Ovary (tissue), 3 donors: ENCODE data around the gene LILRA6.

Experiments used
- EP300 ChIP-seq: sonication (generic); formaldehyde crosslinking; IDR thresholded peaks from one replicate; pipeline ENCODE4 v1.6.1; 2017; ENCODE audit warnings: antibody characterized with exemption
- POLR2A ChIP-seq: fragments of 450-650 bp; IDR thresholded peaks from one replicate; pipeline ENCODE4 v1.6.1; 2017; ENCODE audit warnings: antibody characterized with exemption, mild to moderate bottlenecking, moderate library complexity
- TF ChIP-seq, protein P1 (sequence below), 3 donors: fragments of 450-650 bp in 2 of 3; fragments of 200-600 bp in 1 of 3; IDR thresholded peaks; one replicate each; pipeline versions ENCODE4 v1.5.1 to v1.8.0; 2016 to 2022; ENCODE audit warnings: antibody characterized with exemption in 3 of 3, mild to moderate bottlenecking in 1 of 3
- donor health status: DM: no; HTN: no; CAD: no.

DNA sequence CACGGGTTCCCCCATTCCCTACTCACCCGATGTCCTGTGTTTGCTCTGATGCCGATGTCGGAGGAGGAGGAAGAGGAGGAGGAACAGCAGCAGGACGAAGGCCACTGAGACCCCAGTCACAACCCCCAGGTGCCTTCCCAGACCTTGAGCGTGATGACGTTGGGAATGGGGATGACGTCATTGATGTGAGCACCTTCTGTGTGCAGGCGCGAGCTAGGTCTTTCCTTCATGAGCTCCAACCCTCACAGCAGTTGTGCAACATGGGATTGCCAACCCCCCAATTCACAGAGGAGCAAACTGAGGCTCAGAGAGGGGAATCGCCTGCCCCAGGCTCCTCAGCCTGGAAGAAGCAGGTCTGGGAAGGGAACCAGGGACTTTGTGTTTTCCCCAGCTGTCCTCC is 10.3 kb upstream of the LILRA6 start:
- TF ChIP-seq, protein P1, sequence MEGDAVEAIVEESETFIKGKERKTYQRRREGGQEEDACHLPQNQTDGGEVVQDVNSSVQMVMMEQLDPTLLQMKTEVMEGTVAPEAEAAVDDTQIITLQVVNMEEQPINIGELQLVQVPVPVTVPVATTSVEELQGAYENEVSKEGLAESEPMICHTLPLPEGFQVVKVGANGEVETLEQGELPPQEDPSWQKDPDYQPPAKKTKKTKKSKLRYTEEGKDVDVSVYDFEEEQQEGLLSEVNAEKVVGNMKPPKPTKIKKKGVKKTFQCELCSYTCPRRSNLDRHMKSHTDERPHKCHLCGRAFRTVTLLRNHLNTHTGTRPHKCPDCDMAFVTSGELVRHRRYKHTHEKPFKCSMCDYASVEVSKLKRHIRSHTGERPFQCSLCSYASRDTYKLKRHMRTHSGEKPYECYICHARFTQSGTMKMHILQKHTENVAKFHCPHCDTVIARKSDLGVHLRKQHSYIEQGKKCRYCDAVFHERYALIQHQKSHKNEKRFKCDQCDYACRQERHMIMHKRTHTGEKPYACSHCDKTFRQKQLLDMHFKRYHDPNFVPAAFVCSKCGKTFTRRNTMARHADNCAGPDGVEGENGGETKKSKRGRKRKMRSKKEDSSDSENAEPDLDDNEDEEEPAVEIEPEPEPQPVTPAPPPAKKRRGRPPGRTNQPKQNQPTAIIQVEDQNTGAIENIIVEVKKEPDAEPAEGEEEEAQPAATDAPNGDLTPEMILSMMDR (IDR thresholded peaks at IDR 0.05), result no peak
- TF ChIP-seq EP300 (no peak), POLR2A (no peak)
